SU-DHL-6 (cell line): ENCODE results near the gene INPP5A.

Source experiments
- H2AFZ ChIP-seq: fragments of 200-600 bp; sonication (generic); 2 replicates; pipeline ENCODE4 v1.6.1; 2014; ENCODE audit warnings: low read depth, mild to moderate bottlenecking, moderate library complexity, mixed read lengths, antibody characterized with exemption, low read length; ENCODE audit not compliant: severe bottlenecking
- H3F3A ChIP-seq: fragments of 200-600 bp; shearing (Covaris generic); 2 replicates; pipeline ENCODE4 v1.6.0; 2016; ENCODE audit warnings: antibody characterized with exemption, mild to moderate bottlenecking; ENCODE audit not compliant: insufficient read depth
- H3K27ac ChIP-seq: fragments of 200-600 bp; sonication (generic); 2 replicates; pipeline ENCODE4 v1.5.1; 2016; ENCODE audit warnings: low read depth, mild to moderate bottlenecking, low read length, moderate library complexity, mixed read lengths
- H3K27me3 ChIP-seq: fragments of 200-600 bp; sonication (generic), shearing (Covaris generic); 2 replicates; pipeline ENCODE4 v1.6.0; 2014; ENCODE audit warnings: mild to moderate bottlenecking, low read length
- H3K36me3 ChIP-seq: fragments of 200-600 bp; sonication (generic); 2 replicates; pipeline ENCODE4 v1.6.1; 2014; ENCODE audit warnings: mild to moderate bottlenecking, low read length, mixed read lengths
- H3K4me2 ChIP-seq: fragments of 300-600, 200-600 bp; shearing (Covaris generic), sonication (generic); 2 replicates; pipeline ENCODE4 v1.6.0; 2014; ENCODE audit warnings: low read length, low read depth, mild to moderate bottlenecking; ENCODE audit not compliant: poor library complexity, severe bottlenecking
- H3K4me3 ChIP-seq: fragments of 200-600 bp; sonication (generic); 2 replicates; pipeline ENCODE4 v1.5.1; 2014; ENCODE audit warnings: antibody characterized with exemption, low read length, mild to moderate bottlenecking, mixed read lengths; ENCODE audit not compliant: insufficient read depth, poor library complexity, severe bottlenecking
- H3K79me2 ChIP-seq: fragments of 200-600 bp; sonication (generic); 2 replicates; pipeline ENCODE4 v1.6.1; 2014; ENCODE audit warnings: mild to moderate bottlenecking, low read length, moderate library complexity; ENCODE audit not compliant: insufficient read depth
- H3K9ac ChIP-seq: fragments of 200-600 bp; sonication (generic); 2 replicates; pipeline ENCODE4 v1.7.0; 2014; ENCODE audit warnings: mild to moderate bottlenecking, low read length
- H3K9me2 ChIP-seq: fragments of 200-600 bp; sonication (generic); replicated peaks from 2 replicates; pipeline ENCODE4 v1.6.1; 2014; ENCODE audit warnings: low read length; ENCODE audit not compliant: insufficient read depth
- H3K9me3 ChIP-seq: fragments of 200-600 bp; sonication (generic); 2 replicates; pipeline ENCODE4 v1.6.1; 2014; ENCODE audit warnings: low read length, mixed read lengths; ENCODE audit not compliant: insufficient read depth
- H4K20me1 ChIP-seq: fragments of 200-600 bp; sonication (generic); 2 replicates; pipeline ENCODE4 v1.6.1; 2014; ENCODE audit warnings: low read depth, mild to moderate bottlenecking, antibody characterized with exemption, low read length, moderate library complexity, mixed read lengths
- EZH2phosphoT487 ChIP-seq: fragments of 200-600 bp; sonication (generic), shearing (Covaris generic); conservative IDR thresholded peaks from 2 replicates; pipeline ENCODE4 v1.6.1; 2018; ENCODE audit warnings: mild to moderate bottlenecking, antibody characterized with exemption, low read length, moderate library complexity, mixed read lengths
- TF ChIP-seq, protein P1 (sequence below): fragments of 200-600 bp; sonication (generic); IDR thresholded peaks from one replicate; pipeline ENCODE4 v1.5.1; 2017; ENCODE audit warnings: antibody characterized with exemption, mild to moderate bottlenecking, low read length, moderate library complexity; ENCODE audit not compliant: insufficient read depth, poor library complexity, severe bottlenecking

The INPP5A gene

DNA sequence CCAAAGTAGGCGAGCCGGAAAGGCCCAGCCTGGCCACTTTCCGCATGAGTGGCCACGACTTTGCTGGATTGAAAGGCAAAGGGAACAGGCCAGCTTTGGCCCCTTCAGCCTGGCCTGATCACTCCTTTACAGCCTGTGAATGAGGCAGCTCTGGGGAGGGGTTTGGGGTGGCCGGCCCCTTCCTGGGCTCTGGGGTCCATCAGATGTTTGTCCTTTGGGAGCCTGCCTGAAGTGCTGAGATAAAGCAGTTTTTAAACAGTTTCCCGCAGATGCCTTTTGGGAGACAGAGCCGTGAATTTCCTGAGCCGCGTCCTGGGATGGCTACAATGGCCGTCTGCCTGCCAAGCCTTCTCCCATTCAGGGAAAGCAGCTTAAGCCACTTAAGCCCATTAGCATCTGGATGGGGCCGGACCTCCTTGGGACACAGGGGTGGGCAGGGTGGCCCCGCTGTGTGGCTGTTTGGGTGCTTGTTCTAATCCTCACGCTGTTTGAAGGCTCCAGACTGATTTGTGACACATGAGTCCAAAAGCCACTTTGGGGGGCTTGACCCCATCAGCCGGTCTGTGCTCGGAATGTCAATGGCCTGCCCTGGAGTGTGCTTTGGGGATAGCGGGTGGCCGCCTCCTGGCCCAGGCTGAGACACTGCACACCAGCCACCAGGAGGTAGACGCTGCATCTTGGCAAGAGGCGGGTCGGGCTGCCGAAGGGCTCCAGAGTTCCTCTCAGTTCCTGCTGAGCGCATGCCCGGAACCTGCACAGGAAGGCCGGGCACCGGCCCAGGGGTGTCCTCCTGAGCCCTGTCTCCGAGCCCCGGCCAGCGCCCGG, 209.4 kb downstream of the INPP5A start:
- no peak overlapping the region for H3K4me2 ChIP-seq
- no peaks in the 10 kb centered on the region for H3K9me2 ChIP-seq

DNA sequence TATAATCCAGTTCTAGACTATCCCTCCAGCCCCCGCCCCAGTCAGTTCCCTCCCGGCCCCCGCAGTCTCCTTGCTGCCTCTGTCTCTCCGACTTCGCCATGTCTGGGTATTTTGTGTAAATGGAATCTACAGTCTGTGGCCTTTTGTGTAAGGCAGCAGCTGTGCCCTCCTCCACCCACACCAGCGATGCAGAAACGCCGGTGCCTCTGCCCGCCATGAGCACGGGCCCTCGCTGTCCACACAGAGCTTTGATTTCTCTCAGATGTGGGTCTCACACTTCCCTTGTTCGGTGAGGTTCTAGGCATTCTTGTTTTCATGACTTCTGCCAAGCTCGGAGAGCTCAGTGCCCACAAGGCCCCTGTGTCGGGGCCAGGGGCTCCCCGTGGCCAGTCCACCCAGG, 210.5 kb downstream of the INPP5A start:
- no peaks in the 10 kb centered on the region for H3K36me3 ChIP-seq
- TF ChIP-seq, protein P1, sequence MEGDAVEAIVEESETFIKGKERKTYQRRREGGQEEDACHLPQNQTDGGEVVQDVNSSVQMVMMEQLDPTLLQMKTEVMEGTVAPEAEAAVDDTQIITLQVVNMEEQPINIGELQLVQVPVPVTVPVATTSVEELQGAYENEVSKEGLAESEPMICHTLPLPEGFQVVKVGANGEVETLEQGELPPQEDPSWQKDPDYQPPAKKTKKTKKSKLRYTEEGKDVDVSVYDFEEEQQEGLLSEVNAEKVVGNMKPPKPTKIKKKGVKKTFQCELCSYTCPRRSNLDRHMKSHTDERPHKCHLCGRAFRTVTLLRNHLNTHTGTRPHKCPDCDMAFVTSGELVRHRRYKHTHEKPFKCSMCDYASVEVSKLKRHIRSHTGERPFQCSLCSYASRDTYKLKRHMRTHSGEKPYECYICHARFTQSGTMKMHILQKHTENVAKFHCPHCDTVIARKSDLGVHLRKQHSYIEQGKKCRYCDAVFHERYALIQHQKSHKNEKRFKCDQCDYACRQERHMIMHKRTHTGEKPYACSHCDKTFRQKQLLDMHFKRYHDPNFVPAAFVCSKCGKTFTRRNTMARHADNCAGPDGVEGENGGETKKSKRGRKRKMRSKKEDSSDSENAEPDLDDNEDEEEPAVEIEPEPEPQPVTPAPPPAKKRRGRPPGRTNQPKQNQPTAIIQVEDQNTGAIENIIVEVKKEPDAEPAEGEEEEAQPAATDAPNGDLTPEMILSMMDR, result no peak
- TF ChIP-seq EZH2phosphoT487, result no peak
- H3K27ac ChIP-seq, result no peak overlapping the region
- no peaks in the 10 kb centered on the region for H3F3A ChIP-seq
- no peaks in the 10 kb centered on the region for H3K9me2 ChIP-seq
- H2AFZ ChIP-seq, result no peak overlapping the region
- no peak overlapping the region for H3K9ac ChIP-seq
- no peak overlapping the region for H3K4me3 ChIP-seq
- H3K79me2 ChIP-seq, result no peaks in the 10 kb centered on the region
- no peaks in the 10 kb centered on the region for H3K9me3 ChIP-seq
- no peak overlapping the region for H3K4me2 ChIP-seq
- H3K27me3 ChIP-seq, result no peaks in the 10 kb centered on the region
- H4K20me1 ChIP-seq, result no peaks in the 10 kb centered on the region

More for the DNA sequence above, 209.4 kb downstream of the INPP5A start:
- Histone ChIP-seq H3F3A (no peaks in the 10 kb centered on the region), H3K79me2 (no peaks in the 10 kb centered on the region), H3K27ac (no peak overlapping the region), H3K27me3 (no peaks in the 10 kb centered on the region), H3K9ac (no peak overlapping the region), H3K4me3 (no peak overlapping the region), H4K20me1 (no peaks in the 10 kb centered on the region), H2AFZ (no peak overlapping the region), H3K36me3 (no peaks in the 10 kb centered on the region), H3K9me3 (no peaks in the 10 kb centered on the region)
- TF ChIP-seq, protein P1, result no peak
- no peak for TF ChIP-seq EZH2phosphoT487

DNA sequence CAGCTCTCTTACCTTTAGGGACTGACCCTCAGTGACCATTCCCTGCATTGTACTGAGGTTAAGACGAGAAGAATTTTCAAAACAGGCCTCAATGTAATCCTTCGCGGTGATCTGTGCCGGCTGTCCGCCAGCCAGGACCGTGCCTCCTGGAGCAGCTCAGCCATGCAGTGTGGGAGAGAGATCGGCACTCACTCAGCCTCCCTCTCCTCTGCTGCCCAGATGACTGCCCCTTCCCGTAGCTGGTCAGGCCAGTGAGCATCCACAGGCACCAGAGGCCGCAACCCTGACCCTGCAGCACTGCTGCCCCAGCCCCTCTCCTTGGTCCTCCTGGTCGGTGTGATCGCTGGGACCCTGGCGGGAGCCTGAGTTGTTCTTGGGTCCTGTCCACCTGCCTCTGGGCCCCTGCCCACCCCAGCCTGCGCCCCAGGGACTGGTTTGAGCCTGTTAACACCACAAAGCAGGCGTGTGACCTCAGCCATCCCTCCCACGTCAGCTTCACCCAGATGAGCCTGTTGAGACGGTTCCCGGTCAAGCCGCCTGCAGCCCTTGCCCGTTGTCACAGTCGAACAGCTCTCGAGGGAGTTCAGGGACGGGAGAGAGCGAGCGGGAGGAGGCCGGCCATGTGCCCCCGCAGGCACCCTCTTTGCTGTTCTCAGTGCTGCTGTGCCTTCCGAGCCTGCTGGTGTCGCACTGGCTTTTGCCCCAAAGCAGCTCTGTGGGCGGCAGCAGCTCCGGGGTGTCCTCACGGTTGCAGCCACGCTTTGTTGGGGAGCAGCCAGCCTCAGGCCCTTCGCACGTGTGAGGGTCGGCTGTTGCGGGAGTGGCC, 211.2 kb downstream of the INPP5A start:
- no peaks in the 10 kb centered on the region for H3F3A ChIP-seq
- no peaks in the 10 kb centered on the region for H3K9me3 ChIP-seq
- H4K20me1 ChIP-seq, result no peaks in the 10 kb centered on the region
- H3K4me3 ChIP-seq, result no peak overlapping the region
- H3K36me3 ChIP-seq, result no peaks in the 10 kb centered on the region
- H3K9ac ChIP-seq, result no peak overlapping the region
- no peaks in the 10 kb centered on the region for H3K79me2 ChIP-seq
- no peak overlapping the region for H3K27ac ChIP-seq
- TF ChIP-seq, protein P1, result no peak
- no peak for TF ChIP-seq EZH2phosphoT487
- no peaks in the 10 kb centered on the region for H3K27me3 ChIP-seq
- no peak overlapping the region for H3K4me2 ChIP-seq
- H2AFZ ChIP-seq, result no peak overlapping the region
- H3K9me2 ChIP-seq, result no peaks in the 10 kb centered on the region
